PC-3 (cell line): ENCODE results near the gene ZGRF1. TPM values are rescaled to one million over a fixed set of nuclear protein-coding genes. Genes with fewer than 3 reads are reported as not detected.

Experiments used
- ATAC-seq: fragments of 200-7000 bp; cut with Tn5 transposase; 2 replicates; pipeline ENCODE4 v1.9.1; 2020; ENCODE audit warnings: mild to moderate bottlenecking, moderate library complexity
- BruUV-seq: library from RNA; stranded (reverse); fragments of 400-500 nt; replicated peaks from 2 replicates; lab custom pipeline; 2021; lab: Mats Ljungman, UMichigan
- CTCF ChIA-PET: fragments of 300-600 bp; sonication (Branson Sonifier 250); formaldehyde crosslinking; loops from one replicate; lab custom pipeline; 2022; ENCODE audit warnings: antibody characterized with exemption; lab: Charles Lee
- POLR2A ChIA-PET: fragments of 300-600 bp; sonication (Branson Sonifier 250); formaldehyde crosslinking; loops from one replicate; lab custom pipeline; 2022; ENCODE audit warnings: antibody characterized with exemption; ENCODE audit not compliant: unreplicated experiment; lab: Charles Lee
- DNase-seq: peaks from one replicate; pipeline ENCODE4 v3.0.0-alpha.2; 2015
- H2AFZ ChIP-seq: fragments of 300-600 bp; sonication (generic); 2 replicates; pipeline ENCODE4 v1.6.0; 2016; ENCODE audit warnings: antibody characterized with exemption, low read length
- H3F3A ChIP-seq: fragments of 300-600 bp; sonication (generic); one replicate; pipeline ENCODE4 v1.6.0; 2017; ENCODE audit warnings: antibody characterized with exemption, low read length, control low read depth, mild to moderate bottlenecking; ENCODE audit not compliant: unreplicated experiment
- H3K27ac ChIP-seq: fragments of 300-600 bp; sonication (generic); 2 replicates; pipeline ENCODE4 v1.5.1; 2016; ENCODE audit warnings: mild to moderate bottlenecking, low read length
- H3K27me3 ChIP-seq: fragments of 300-600 bp; sonication (generic); 2 replicates; pipeline ENCODE4 v1.6.1; 2016; ENCODE audit warnings: low read length, mixed read lengths
- H3K36me3 ChIP-seq: fragments of 300-600 bp; sonication (generic); 2 replicates; pipeline ENCODE4 v1.6.1; 2016; ENCODE audit warnings: low read depth, mixed run types, low read length, mixed read lengths
- H3K4me1 ChIP-seq: fragments of 300-600 bp; sonication (generic); 2 replicates; pipeline ENCODE4 v1.5.1; 2016; ENCODE audit warnings: low read length; ENCODE audit not compliant: insufficient read depth
- H3K4me2 ChIP-seq: fragments of 300-600 bp; sonication (generic); 2 replicates; pipeline ENCODE4 v1.6.0; 2016; ENCODE audit warnings: low read length
- H3K4me3 ChIP-seq: fragments of 300-600 bp; sonication (generic); 2 replicates; pipeline ENCODE4 v1.5.1; 2016; ENCODE audit warnings: mild to moderate bottlenecking, low read length, mixed read lengths
- H3K79me2 ChIP-seq: fragments of 300-600 bp; sonication (generic); 2 replicates; pipeline ENCODE4 v1.6.1; 2017; ENCODE audit warnings: low read length, mixed read lengths
- H3K9ac ChIP-seq: fragments of 300-600 bp; sonication (generic); 2 replicates; pipeline ENCODE4 v1.6.0; 2016; ENCODE audit warnings: mild to moderate bottlenecking, low read length
- H3K9me2 ChIP-seq: fragments of 300-600 bp; sonication (generic); replicated peaks from 2 replicates; pipeline ENCODE4 v1.6.1; 2016; ENCODE audit warnings: mixed run types, low read length, mixed read lengths
- H3K9me3 ChIP-seq: fragments of 300-600 bp; sonication (generic); 2 replicates; pipeline ENCODE4 v1.6.1; 2016; ENCODE audit warnings: low read length, mixed read lengths
- H4K20me1 ChIP-seq: fragments of 300-600 bp; sonication (generic); 2 replicates; pipeline ENCODE4 v1.6.1; 2016; ENCODE audit warnings: low read length, mixed read lengths
- EZH2 ChIP-seq: fragments of 300-600 bp; sonication (generic); IDR thresholded peaks from one replicate; pipeline ENCODE4 v1.6.1; 2017; ENCODE audit warnings: antibody characterized with exemption, mild to moderate bottlenecking, low read length; ENCODE audit not compliant: unreplicated experiment
- EZH2phosphoT487 ChIP-seq: fragments of 300-600 bp; sonication (generic); IDR thresholded peaks from 2 replicates; pipeline ENCODE4 v1.6.1; 2018; ENCODE audit warnings: mild to moderate bottlenecking, antibody characterized with exemption, low read length, borderline replicate concordance
- intact Hi-C: fragments of 100-400 bp; cut with micrococcal nuclease; formaldehyde crosslinking; loops from 2 replicates; pipeline ENCODE4 v1.9.0; 2023
- total RNA-seq: library from RNA; depleted of rRNA; stranded (reverse); fragments of >200 nt; gene quantifications from 2 replicates; pipeline ENCODE4 v1.2.3, GENCODE V29; 2014
- TF ChIP-seq, protein P1 (sequence below): fragments of 300-600 bp; sonication (generic); conservative IDR thresholded peaks from 2 replicates; pipeline ENCODE4 v1.5.1; 2017; ENCODE audit warnings: antibody characterized with exemption, low read depth, mild to moderate bottlenecking, low read length

The ZGRF1 gene
- total RNA-seq, 1 experiment from 2014 or later, result 7.3 TPM

GRCh38 chr4:112509243-112510141 is 127.2 kb downstream of the ZGRF1 start:
- Histone ChIP-seq H3K4me1 (0 out of 2 replicates have a peak, but pooled peaks cover 7% of the 10 kb centered on the region), H3K36me3 (no peaks in the 10 kb centered on the region), H3K4me2 (peak overlapping the region; percentile 75), H3K9me3 (no peaks in the 10 kb centered on the region), H3K9ac (no peak overlapping the region), H3K27me3 (peaks cover 46% of the 10 kb centered on the region), H4K20me1 (no peaks in the 10 kb centered on the region), H3K79me2 (no peaks in the 10 kb centered on the region), H3K4me3 (peak overlapping the region; percentile 58), H3F3A (no peaks in the 10 kb centered on the region), H3K27ac (no peak overlapping the region), H2AFZ (peak overlapping the region; percentile 50; the same call in 1 of the 2 replicates), H3K9me2 (no peaks in the 10 kb centered on the region)
- no TSS peak for BruUV-seq
- POLR2A ChIA-PET, result no interaction called here
- ATAC-seq, result no peak; the same call in 1 of the 2 replicates
- intact Hi-C loops, result no loop called here
- DNase-seq, result peak; percentile 35
- TF ChIP-seq, protein P1, sequence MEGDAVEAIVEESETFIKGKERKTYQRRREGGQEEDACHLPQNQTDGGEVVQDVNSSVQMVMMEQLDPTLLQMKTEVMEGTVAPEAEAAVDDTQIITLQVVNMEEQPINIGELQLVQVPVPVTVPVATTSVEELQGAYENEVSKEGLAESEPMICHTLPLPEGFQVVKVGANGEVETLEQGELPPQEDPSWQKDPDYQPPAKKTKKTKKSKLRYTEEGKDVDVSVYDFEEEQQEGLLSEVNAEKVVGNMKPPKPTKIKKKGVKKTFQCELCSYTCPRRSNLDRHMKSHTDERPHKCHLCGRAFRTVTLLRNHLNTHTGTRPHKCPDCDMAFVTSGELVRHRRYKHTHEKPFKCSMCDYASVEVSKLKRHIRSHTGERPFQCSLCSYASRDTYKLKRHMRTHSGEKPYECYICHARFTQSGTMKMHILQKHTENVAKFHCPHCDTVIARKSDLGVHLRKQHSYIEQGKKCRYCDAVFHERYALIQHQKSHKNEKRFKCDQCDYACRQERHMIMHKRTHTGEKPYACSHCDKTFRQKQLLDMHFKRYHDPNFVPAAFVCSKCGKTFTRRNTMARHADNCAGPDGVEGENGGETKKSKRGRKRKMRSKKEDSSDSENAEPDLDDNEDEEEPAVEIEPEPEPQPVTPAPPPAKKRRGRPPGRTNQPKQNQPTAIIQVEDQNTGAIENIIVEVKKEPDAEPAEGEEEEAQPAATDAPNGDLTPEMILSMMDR, result no peak
- TF ChIP-seq EZH2 (no peak), EZH2phosphoT487 (no peak)
- CTCF ChIA-PET, result no interaction called here

GRCh38 chr4:112508356-112508755 is 128.4 kb downstream of the ZGRF1 start:
- Histone ChIP-seq H3K27ac (no peak overlapping the region), H4K20me1 (no peaks in the 10 kb centered on the region), H3K4me1 (0 out of 2 replicates have a peak, but pooled peaks cover 7% of the 10 kb centered on the region), H3K4me3 (no peak overlapping the region), H3K9me3 (no peaks in the 10 kb centered on the region), H3K4me2 (no peak overlapping the region), H3K9me2 (no peaks in the 10 kb centered on the region), H3K79me2 (no peaks in the 10 kb centered on the region), H2AFZ (no peak overlapping the region), H3F3A (no peaks in the 10 kb centered on the region), H3K27me3 (peaks cover 43% of the 10 kb centered on the region), H3K36me3 (no peaks in the 10 kb centered on the region), H3K9ac (no peak overlapping the region)
- BruUV-seq, result no TSS peak
- CTCF ChIA-PET, result interaction anchor here (0.7 kb wide), 1 partner anchor 166 kb away, joined by 7 read pairs; no protein-coding TSS in a partner anchor
- POLR2A ChIA-PET, result no interaction called here
- intact Hi-C loops, result no loop called here
- no peak for DNase-seq
- TF ChIP-seq, protein P1, result no peak
- TF ChIP-seq EZH2phosphoT487 (no peak), EZH2 (no peak)
- ATAC-seq, result no peak

- intact Hi-C loops, result no loop called here
- no peak for ATAC-seq
- no peak overlapping the region for H3K4me2 ChIP-seq
- H3K9ac ChIP-seq, result no peak overlapping the region
- H3K36me3 ChIP-seq, result no peaks in the 10 kb centered on the region
- H4K20me1 ChIP-seq, result no peaks in the 10 kb centered on the region
- no peak overlapping the region for H3K4me3 ChIP-seq
- TF ChIP-seq EZH2, result no peak
- TF ChIP-seq, protein P1, result no peak
- no peak for TF ChIP-seq EZH2phosphoT487
- no peak overlapping the region for H2AFZ ChIP-seq
- H3K79me2 ChIP-seq, result no peaks in the 10 kb centered on the region
- BruUV-seq, result no TSS peak
- ChIA-PET POLR2A (no interaction called here), CTCF (no interaction called here)
- H3K27me3 ChIP-seq, result peaks cover 38% of the 10 kb centered on the region
- DNase-seq, result no peak
- H3K9me2 ChIP-seq, result no peaks in the 10 kb centered on the region
- H3K4me1 ChIP-seq, result 0 out of 2 replicates have a peak, but pooled peaks cover 6% of the 10 kb centered on the region
- H3K9me3 ChIP-seq, result no peaks in the 10 kb centered on the region
- no peak overlapping the region for H3K27ac ChIP-seq
- H3F3A ChIP-seq, result no peaks in the 10 kb centered on the region
Observed at GRCh38 chr4:112504807-112505206, 131.9 kb downstream of the ZGRF1 start.
